IgD-negative memory B cell (primary cell): ENCODE measurements around the gene CYP2F1. TPM values are rescaled to one million over a fixed set of nuclear protein-coding genes. Genes with fewer than 3 reads are reported as not detected.
A peak's percentile ranks its signal among the peaks of the same experiment; 100 is the strongest.
"Not testable (repeated sequence)": the region's sequence is repeated elsewhere in the genome, so short reads cannot be mapped to it uniquely, and the experiment has no call there.

Source experiments
- H3K27ac Mint-ChIP-seq, 3 donors: one replicate each; pipeline ENCODE4 v1.8.0; 2020 to 2022; ENCODE audit warnings: mild to moderate bottlenecking in 3 of 3, mixed read lengths in 3 of 3, moderate library complexity in 1 of 3
- H3K27me3 Mint-ChIP-seq: one replicate; pipeline ENCODE4 v1.8.0; 2021; ENCODE audit warnings: mixed read lengths
- H3K36me3 Mint-ChIP-seq: one replicate; pipeline ENCODE4 v1.8.0; 2020; ENCODE audit warnings: mild to moderate bottlenecking, mixed read lengths
- H3K4me1 Mint-ChIP-seq, 3 donors: one replicate each; pipeline ENCODE4 v1.8.0; 2020 to 2022; ENCODE audit warnings: mixed read lengths in 3 of 3, mild to moderate bottlenecking in 1 of 3
- H3K4me3 Mint-ChIP-seq, 4 donors: one replicate each; pipeline ENCODE4 v1.8.0; 2020 to 2022; ENCODE audit warnings: mild to moderate bottlenecking in 4 of 4, mixed read lengths in 4 of 4, moderate library complexity in 3 of 4
- H3K9me3 Mint-ChIP-seq, 3 donors: one replicate each; pipeline ENCODE4 v1.8.0; 2020 to 2021; ENCODE audit warnings: mixed read lengths in 3 of 3, mild to moderate bottlenecking in 1 of 3
- polyA plus RNA-seq: library from polyadenylated mRNA; unstranded; fragments of 300-500 nt; fragmentation: Illumina TruSeq; gene quantifications from one replicate; pipeline ENCODE4 v1.2.3, GENCODE V29; 2021

The CYP2F1 gene
- polyA plus RNA-seq, 1 donor from 2014 or later, result not detected

- H3K4me1 Mint-ChIP-seq, result peaks cover 0 to 2% (median 2%) of the 10 kb centered on the region in 3 donors
- peaks cover 2% of the 10 kb centered on the region for H3K36me3 Mint-ChIP-seq
- H3K27ac Mint-ChIP-seq, result no peak overlapping the region
- H3K9me3 Mint-ChIP-seq, result no peaks in the 10 kb centered on the region
- H3K4me3 Mint-ChIP-seq, result peak overlapping the region in 1 of 4 donors; percentile 93
- peaks cover 23% of the 10 kb centered on the region for H3K27me3 Mint-ChIP-seq
Observed at GRCh38 chr19:41136636-41137455, 22.6 kb downstream of the CYP2F1 start.

GRCh38 chr19:41144403-41144802, 30.2 kb downstream of the CYP2F1 start:
- Mint-ChIP-seq H3K27me3 (peaks cover 6% of the 10 kb centered on the region), H3K9me3 (no peaks in the 10 kb centered on the region), H3K4me3 (no peak overlapping the region), H3K36me3 (no peaks in the 10 kb centered on the region), H3K4me1 (peaks cover 0 to 2% (median 0%) of the 10 kb centered on the region in 3 donors), H3K27ac (no peak overlapping the region)

DNA sequence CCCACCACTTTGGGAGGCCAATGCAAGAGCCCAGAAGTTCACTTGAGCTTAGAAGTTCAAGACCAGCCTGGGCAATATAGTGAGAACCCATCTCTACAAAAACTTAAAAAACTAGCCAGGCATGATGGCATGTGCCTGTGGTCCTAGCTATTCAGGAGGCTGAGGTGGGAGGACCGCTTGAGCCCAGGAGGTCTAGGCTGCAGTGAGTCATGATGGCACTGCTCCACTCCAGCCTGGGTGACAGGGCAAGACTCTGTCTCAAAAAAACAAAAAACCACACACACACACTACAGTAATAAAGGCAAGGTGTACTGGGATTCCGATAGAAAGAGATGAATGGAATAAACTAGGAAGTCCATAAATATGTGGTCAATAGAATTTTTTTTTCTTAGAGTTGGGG, 35.6 kb downstream of the CYP2F1 start:
- Mint-ChIP-seq H3K36me3 (no peaks in the 10 kb centered on the region), H3K27me3 (peaks cover 7% of the 10 kb centered on the region), H3K4me1 (no peaks in the 10 kb centered on the region), H3K4me3 (no peak overlapping the region), H3K9me3 (no peaks in the 10 kb centered on the region), H3K27ac (peak overlapping the region in 1 of 3 donors; percentile 27)

GRCh38 chr19:41150986-41151385, 36.8 kb downstream of the CYP2F1 start:
- H3K4me1 Mint-ChIP-seq, H3K27ac Mint-ChIP-seq, H3K36me3 Mint-ChIP-seq, H3K9me3 Mint-ChIP-seq, H3K27me3 Mint-ChIP-seq, H3K4me3 Mint-ChIP-seq: not testable (repeated sequence)

- Mint-ChIP-seq H3K27ac (no peak overlapping the region), H3K36me3 (peaks cover 3% of the 10 kb centered on the region), H3K27me3 (peaks cover 9% of the 10 kb centered on the region), H3K4me3 (no peak overlapping the region), H3K4me1 (no peaks in the 10 kb centered on the region), H3K9me3 (peaks cover 0 to 4% (median 2%) of the 10 kb centered on the region in 3 donors)
Observed at GRCh38 chr19:41154060-41154459, 39.8 kb downstream of the CYP2F1 start.

DNA sequence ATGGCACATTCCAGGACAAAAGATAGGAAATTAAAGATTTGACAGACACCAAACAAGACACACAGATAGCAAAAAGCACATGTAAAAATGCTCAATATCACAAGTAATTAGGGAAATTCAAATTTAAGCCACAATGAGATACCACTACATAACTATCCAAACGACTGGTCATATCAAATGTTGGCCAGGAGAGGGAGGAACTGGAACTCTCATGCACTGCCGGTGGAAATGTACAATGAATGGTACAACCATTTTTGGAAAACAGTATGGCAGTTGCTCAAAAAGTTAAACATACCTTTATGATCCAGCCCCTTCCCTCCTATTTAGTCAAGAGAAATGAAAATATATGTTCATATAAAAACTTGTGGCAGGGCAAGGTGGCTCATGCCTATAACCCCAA, 42.0 kb downstream of the CYP2F1 start:
- H3K27ac Mint-ChIP-seq, result no peak overlapping the region
- H3K4me1 Mint-ChIP-seq, result no peaks in the 10 kb centered on the region
- no peak overlapping the region for H3K4me3 Mint-ChIP-seq
- peaks cover 3% of the 10 kb centered on the region for H3K36me3 Mint-ChIP-seq
- H3K27me3 Mint-ChIP-seq, result peaks cover 6% of the 10 kb centered on the region
- peaks cover 0 to 4% (median 2%) of the 10 kb centered on the region in 3 donors for H3K9me3 Mint-ChIP-seq

GRCh38 chr19:41159881-41160280, 45.6 kb downstream of the CYP2F1 start:
- Mint-ChIP-seq H3K9me3 (peaks cover 0 to 4% (median 2%) of the 10 kb centered on the region in 3 donors), H3K4me3 (no peak overlapping the region), H3K27me3 (peaks cover 6% of the 10 kb centered on the region), H3K36me3 (peaks cover 3% of the 10 kb centered on the region), H3K4me1 (no peaks in the 10 kb centered on the region), H3K27ac (no peak overlapping the region)

DNA sequence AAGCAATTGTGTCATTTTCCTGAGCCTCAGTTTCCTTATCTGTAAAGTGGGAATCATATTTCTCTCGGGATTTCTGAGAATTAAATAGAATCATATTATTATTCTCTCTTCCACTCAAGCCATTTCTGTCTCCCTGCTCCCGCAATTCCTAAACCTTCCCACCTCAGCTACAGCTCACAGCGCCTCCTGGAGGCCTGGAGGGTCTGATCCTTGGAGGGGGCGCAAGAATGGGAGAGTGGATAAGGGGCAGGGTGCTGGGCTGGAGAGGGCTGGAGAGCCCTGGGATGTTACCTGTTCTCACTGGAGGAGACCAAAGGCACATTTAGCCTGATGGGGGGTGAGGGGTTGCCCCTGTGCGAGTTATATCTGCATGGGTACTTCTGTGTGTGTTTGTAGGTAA, 47.7 kb downstream of the CYP2F1 start:
- no peak overlapping the region for H3K27ac Mint-ChIP-seq
- no peaks in the 10 kb centered on the region for H3K4me1 Mint-ChIP-seq
- H3K9me3 Mint-ChIP-seq, result no peaks in the 10 kb centered on the region
- H3K27me3 Mint-ChIP-seq, result peaks cover 6% of the 10 kb centered on the region
- no peak overlapping the region for H3K4me3 Mint-ChIP-seq
- H3K36me3 Mint-ChIP-seq, result peaks cover 2% of the 10 kb centered on the region

GRCh38 chr19:41166944-41167804, 52.9 kb downstream of the CYP2F1 start:
- Mint-ChIP-seq H3K36me3 (peaks cover 3% of the 10 kb centered on the region), H3K4me1 (no peaks in the 10 kb centered on the region), H3K27ac (no peak overlapping the region), H3K4me3 (no peak overlapping the region), H3K27me3 (no peaks in the 10 kb centered on the region), H3K9me3 (no peaks in the 10 kb centered on the region)

GRCh38 chr19:41172297-41173164, 58.3 kb downstream of the CYP2F1 start:
- Mint-ChIP-seq H3K9me3 (no peaks in the 10 kb centered on the region), H3K36me3 (peaks cover 3% of the 10 kb centered on the region), H3K27ac (no peak overlapping the region), H3K4me3 (no peak overlapping the region), H3K27me3 (peaks cover 1% of the 10 kb centered on the region), H3K4me1 (peaks cover 5 to 8% (median 6%) of the 10 kb centered on the region in 3 donors)

DNA sequence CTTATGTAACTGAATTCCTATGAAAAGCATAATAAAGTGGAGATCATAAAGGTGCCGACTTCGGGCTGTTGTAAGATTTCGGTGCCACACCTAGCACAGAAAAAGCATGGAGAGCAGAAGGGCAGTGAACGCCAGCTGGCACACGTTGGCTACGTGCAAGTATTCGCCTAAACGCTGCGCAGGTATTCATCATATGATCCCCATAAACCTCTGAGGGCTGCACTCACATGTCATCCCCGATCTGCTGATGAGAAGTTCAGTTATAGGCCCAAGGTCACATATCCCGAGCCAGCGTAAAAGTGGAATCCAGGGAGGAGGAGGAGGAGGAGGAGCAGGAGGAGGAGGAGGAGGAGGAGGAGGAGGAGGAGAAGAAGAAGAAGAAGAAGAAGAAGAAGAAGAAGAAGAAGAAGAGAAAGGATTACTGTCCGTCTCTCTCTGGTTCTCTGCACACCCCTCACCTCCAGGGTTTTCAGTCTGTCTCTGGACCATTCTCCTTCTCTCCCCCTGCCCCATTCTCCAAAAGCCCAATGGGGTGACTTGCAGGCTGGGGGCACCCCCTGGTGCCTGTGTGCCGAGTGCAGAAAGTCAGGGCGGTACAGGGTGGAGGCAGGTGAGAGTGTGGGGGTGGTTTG, 60.2 kb downstream of the CYP2F1 start:
- H3K9me3 Mint-ChIP-seq, result no peaks in the 10 kb centered on the region
- H3K4me1 Mint-ChIP-seq, result peaks cover 5 to 8% (median 6%) of the 10 kb centered on the region in 3 donors
- H3K27ac Mint-ChIP-seq, result no peak overlapping the region
- H3K4me3 Mint-ChIP-seq, result no peak overlapping the region
- peaks cover 1% of the 10 kb centered on the region for H3K27me3 Mint-ChIP-seq
- no peaks in the 10 kb centered on the region for H3K36me3 Mint-ChIP-seq

GRCh38 chr19:41175801-41176777, 61.9 kb downstream of the CYP2F1 start:
- H3K27ac Mint-ChIP-seq, result peak overlapping the region in 1 of 3 donors; percentile 53
- H3K4me1 Mint-ChIP-seq, result peaks cover 5 to 8% (median 6%) of the 10 kb centered on the region in 3 donors
- H3K4me3 Mint-ChIP-seq, result no peak overlapping the region
- no peaks in the 10 kb centered on the region for H3K36me3 Mint-ChIP-seq
- peaks cover 1% of the 10 kb centered on the region for H3K27me3 Mint-ChIP-seq
- no peaks in the 10 kb centered on the region for H3K9me3 Mint-ChIP-seq
